ES-I3 (cell line): Measurements from ENCODE around the gene SYCE3.
A peak's percentile ranks its signal among the peaks of the same experiment; 100 is the strongest.

Experiments used
- H3K36me3 ChIP-seq: 2 replicates; pipeline ENCODE4 v1.6.1; 2013; ENCODE audit warnings: mild to moderate bottlenecking, low read length, control low read depth, moderate library complexity; ENCODE audit not compliant: insufficient read depth
- H3K4me1 ChIP-seq: 2 replicates; pipeline ENCODE4 v1.6.1; 2013; ENCODE audit warnings: mild to moderate bottlenecking, control low read depth, low read length; ENCODE audit not compliant: insufficient read depth
- H3K9ac ChIP-seq: 2 replicates; pipeline ENCODE4 v1.6.1; 2013; ENCODE audit warnings: low read depth, mild to moderate bottlenecking, low read length, moderate library complexity
- H3K9me3 ChIP-seq: 2 replicates; pipeline ENCODE4 v1.6.1; 2013; ENCODE audit warnings: mild to moderate bottlenecking, low read length, moderate library complexity; ENCODE audit not compliant: control insufficient read depth, insufficient read depth

SYCE3 gene

DNA sequence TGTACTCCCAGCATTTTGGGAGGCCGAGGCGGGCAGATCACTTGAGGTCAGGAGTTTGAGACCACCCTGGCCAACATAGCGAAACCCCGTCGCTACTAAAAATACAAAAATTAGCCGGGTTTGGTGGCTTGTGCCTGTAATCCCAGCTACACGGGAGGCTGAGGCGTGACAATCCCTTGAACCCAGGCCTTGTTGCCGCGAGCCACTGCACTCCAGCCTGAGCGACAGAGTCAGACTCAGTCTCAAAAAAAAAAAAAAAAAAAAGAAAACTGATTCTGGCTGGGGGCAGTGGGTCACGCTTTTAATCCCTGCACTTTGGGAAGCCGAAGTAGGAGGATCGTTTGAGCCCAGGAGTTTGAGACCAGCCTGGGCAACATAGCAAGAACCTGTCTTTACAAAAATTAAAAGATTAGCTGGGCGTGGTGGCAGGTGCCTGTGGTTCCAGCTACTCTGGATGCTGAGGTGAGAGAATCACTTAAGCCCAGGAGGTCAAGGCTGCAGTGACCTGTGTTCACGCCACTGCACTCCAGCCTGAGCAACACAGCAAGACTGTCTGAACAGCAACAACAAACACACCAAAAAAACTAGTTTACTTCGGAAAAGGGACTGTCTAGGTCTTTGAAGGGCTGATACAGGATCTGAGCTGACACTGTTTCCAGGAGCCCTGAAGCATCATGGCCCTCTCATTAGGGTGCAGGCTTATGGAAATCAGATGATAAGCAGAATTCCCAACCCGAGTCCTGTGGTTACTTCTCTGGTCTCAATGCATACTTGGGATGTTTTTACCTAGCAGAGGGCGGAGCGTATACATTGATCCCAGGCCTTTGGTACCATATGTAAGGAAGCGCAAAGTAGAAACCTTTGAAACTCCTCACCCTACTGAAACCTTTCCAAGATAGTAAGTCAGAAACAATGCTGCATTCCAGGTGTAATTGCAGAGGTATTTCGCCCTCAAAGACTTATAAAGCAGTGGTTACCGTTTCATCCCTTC is 21.7 kb upstream of the SYCE3 start:
- no peaks in the 10 kb centered on the region for H3K9me3 ChIP-seq
- peaks cover 11% of the 10 kb centered on the region for H3K4me1 ChIP-seq
- H3K36me3 ChIP-seq, result no peaks in the 10 kb centered on the region
- H3K9ac ChIP-seq, result no peak overlapping the region

DNA sequence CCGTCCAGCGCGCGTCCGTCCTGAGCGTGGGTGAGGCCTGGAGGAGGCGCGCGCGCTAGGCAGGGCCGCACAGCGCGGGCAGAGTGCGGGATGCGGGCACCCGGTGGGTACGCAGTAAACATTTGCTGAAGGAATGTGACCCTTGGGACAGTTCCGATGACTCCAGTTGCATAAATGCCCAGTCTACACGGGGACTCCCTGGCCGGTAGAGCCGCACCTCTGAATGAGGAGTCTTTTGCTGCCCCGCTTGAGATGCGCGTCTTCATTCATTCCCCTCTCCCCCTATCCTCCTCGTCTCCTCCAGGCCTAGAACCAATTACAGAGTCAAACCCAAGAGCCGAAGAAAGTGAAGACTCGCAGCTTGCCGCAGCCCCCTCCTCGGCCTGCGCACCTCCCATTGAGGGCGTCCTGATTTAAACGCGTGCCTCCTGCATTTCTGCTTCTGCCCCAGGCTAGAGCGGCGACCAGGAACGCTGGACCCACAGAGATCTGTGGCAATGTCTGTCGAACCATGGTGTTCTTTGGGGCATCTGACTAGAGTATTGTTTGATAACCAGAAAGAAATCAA is 20.7 kb upstream of the SYCE3 start:
- Histone ChIP-seq H3K36me3 (no peaks in the 10 kb centered on the region), H3K9me3 (no peaks in the 10 kb centered on the region), H3K4me1 (peaks cover 11% of the 10 kb centered on the region), H3K9ac (peak overlapping the region; percentile 62)

DNA sequence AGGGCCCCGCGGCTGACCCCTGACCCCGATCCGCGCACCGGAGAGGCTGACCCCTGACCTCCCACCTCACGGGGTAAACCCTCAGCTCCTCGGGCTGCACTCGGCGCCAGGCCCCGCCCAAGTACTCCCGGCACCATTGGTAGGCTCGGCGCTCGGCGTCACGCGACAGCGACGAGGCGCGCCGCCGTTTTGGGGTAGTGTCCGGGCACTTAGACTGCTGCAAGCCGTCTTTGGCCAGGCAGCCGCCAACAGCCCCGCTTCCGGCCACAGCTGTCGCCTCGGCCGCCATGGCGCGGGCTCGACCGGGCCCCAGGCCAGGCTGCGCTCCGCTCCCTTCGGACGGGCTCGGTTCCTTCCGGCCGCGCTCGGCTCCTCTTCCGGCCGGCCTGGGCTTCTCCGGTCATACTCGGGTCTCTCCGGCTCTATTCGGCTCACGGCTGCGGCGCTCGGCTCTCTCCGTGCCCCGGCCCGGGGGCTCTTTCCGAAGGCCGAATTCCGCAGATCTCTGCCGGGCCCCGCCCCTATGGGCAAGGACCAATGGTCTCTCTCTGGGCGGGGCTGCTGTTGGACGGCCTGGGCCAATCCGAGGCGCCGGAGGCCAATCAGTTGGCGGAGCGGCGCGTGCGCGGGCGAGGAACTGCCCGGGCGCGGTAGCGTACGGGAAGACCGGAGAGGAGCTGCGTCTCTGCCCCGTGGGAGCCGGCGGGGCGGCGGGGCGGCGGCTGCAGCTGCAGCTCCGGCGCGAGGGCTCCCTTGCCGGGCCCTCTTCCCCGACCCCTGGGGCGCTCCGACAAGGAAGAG is 20.0 kb upstream of the SYCE3 start, which contains the start of gene CHKB:
CHKB (minus strand) TSS at position 357 of the 801 bp plus-strand sequence; CDS start at position 289, 68 bp downstream.
- Histone ChIP-seq H3K36me3 (no peaks in the 10 kb centered on the region), H3K9me3 (no peaks in the 10 kb centered on the region), H3K4me1 (peaks cover 11% of the 10 kb centered on the region), H3K9ac (peak within 1 kb of the TSS; percentile 99)

DNA sequence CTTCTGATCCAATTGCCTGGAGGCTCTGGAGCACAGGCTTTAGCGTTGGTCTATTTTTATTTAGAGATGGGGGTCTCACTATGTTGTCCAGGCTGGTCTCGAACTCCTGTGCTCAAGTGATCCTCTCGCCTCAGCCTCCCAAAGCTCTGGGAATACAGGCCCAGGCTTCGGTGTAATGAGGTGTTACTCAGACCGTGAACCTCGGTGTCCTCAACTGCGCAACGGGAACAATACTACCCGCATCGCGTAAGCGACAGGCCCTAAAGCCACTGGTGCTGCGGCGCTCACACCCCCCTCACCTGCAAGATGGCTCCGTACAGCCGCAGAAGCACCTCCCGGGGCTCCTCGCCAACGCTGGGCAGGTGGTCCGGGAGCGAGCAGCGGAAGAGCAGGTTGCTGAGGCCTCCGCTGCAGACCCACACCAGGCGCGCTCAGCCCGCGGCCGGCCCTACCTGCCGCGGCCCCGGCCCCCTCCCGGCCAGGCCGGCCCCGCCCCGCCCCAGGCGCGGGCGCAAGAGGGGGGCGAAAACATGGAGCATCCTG is 19.3 kb upstream of the SYCE3 start:
- Histone ChIP-seq H3K9ac (peak overlapping the region; percentile 99), H3K4me1 (peaks cover 11% of the 10 kb centered on the region), H3K9me3 (no peaks in the 10 kb centered on the region), H3K36me3 (no peaks in the 10 kb centered on the region)

DNA sequence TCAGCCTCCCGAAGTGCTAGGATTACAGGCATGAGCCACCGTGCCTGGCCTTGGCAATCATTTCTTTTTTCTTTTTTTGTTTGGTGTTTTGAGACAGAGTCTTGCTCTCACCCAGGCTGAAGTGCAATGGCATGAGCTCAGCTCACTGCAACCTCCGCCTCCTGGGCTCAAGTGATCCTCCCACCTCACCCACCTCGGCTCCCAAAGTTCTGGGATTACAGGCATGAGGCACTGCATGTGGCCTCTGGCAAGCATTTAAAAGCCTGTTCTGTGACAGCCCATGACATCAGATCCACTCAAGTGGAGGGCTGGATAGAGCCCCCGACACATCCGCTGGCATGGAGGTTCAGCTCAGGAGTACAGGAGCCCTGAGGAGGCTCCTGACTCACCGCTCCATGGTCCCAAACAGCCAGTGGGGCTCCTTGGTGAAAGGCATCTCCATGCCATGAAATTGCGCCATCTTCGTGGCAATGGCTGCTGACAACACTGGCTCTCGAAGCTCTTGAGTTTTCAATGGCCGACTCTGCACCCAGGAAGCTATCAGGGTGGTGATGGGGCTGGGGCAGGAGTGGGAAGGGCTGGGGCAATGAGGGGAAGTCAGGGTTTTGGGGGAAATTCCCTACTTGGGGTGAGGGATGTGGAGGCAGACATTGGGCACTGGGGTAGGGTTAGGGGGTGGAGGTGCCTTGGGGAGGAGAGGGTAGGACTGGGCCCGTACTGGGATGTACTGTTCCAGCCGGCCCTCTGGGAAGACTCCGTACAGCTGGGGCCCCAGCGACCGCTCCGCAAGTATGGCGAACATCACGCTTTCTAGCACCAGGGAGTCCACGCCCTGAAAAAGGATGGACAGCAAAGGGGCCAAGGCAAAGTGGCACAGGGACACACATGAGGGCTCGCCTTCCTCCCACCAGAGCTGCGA is 18.6 kb upstream of the SYCE3 start:
- H3K4me1 ChIP-seq, result peaks cover 11% of the 10 kb centered on the region
- peak overlapping the region; percentile 99 for H3K9ac ChIP-seq
- H3K36me3 ChIP-seq, result no peaks in the 10 kb centered on the region
- no peaks in the 10 kb centered on the region for H3K9me3 ChIP-seq

DNA sequence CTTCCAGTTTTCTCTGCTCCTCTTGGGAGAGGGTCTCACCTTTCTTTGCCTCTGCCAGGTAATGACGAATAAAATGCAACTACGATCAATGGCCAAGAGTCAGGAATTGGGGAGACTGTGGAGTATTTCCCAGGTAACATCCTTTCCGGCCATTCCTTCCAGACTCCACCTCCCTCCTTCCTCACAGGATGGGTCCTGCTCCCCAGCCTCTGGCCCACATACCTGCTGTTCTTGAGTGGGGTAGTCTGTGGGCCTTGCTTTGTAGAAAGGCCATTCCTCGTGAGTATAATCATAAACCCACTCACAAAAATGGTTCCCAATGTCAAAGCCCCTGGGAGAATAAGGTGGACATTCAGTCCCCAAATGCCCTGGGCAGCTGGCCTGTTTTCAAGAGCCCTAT is 17.0 kb upstream of the SYCE3 start:
- Histone ChIP-seq H3K9me3 (no peaks in the 10 kb centered on the region), H3K9ac (no peak overlapping the region), H3K4me1 (peaks cover 4% of the 10 kb centered on the region), H3K36me3 (no peaks in the 10 kb centered on the region)

DNA sequence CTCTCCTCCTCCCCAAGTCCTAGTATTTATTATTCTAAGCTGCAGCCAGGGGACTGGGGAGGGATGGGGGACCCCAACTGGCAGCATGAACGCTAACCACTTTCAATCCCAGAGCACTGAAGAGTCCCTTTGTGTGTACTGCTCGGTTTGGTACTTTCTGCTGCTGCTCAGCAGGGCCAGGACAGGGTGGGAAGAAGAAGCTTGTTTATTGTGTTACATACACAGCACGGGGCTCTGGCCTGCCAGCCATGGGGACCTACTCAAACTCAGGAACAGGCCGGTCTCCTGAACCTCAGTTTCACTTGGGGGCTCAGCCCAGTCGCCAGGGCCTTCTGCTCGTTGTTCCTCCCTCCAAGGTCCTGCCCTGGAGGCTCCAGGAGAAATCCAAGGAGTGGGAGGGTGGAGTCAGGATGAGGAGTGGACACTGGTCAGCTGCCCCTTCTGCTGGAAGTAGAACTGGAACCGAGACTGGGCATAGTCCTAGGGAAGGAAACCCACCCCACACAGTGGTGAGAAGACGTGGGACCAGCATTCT is 16.1 kb upstream of the SYCE3 start:
- H3K36me3 ChIP-seq, result no peaks in the 10 kb centered on the region

DNA sequence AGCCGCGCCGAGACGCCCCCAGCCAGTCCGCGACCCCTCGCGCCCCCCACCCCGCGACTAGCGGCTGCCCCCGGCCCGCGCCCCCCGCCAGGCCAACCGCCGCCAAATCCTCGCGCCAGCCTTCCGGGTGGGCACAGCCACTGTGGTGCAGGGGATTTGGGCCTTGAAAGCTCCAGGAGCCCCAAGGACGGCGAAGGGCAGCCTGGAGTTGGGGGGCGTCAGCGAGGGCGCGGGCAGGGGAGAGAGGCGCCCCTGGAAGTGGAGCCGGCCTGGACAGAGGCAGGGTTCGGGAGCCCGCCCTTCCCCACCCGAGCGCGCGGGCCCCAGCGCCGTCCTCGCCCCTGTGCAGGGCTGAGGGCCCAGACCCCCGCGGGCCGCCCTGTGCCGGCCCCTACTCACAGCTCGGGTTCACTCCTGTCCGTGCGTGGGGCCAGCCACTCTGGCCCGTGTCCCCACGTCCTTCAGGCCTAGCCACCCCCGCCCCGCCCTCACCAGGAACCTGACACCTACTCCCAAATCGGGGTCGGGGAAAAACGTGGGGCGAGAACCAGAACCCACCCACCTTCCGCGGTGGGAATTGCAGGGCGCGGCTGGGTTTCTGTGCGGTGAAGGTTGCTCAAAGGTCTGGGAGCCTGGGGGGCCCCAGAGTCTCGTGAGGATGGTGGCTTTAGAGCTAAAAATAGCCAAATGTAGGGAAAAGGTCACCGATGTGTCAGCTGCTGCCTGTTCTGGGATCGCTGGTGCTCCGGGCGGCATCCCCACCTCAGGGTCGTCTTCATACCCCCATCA is 15.5 kb upstream of the SYCE3 start, which contains the start of gene CPT1B:
CPT1B (minus strand) TSS at position 441 of the 789 bp plus-strand sequence. CDS start 512 bp downstream, outside the sequence.
- H3K9me3 ChIP-seq, result no peaks in the 10 kb centered on the region
- H3K4me1 ChIP-seq, result no peaks in the 10 kb centered on the region; the same call in 1 of the 2 replicates
- no peaks in the 10 kb centered on the region for H3K36me3 ChIP-seq
- H3K9ac ChIP-seq, result no peak within 1 kb of the TSS

More for the DNA sequence above, 16.1 kb upstream of the SYCE3 start:
- Histone ChIP-seq H3K9ac (no peak overlapping the region), H3K9me3 (no peaks in the 10 kb centered on the region), H3K4me1 (no peaks in the 10 kb centered on the region; the same call in 1 of the 2 replicates)

DNA sequence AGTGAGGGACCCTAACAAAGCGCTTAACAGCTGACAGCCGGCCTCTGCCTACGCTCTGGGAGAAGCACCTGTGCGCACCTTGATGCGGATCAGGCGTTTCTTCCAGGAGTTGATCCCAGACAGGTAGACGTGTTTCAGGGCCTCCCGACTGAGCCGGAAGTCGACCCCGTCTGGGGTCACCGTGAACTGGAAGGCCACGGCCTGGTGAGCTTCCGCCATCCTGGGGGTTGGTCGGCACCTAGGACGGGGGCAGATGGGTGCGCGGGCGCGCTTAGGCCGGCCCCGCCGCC is 14.9 kb upstream of the SYCE3 start:
- H3K36me3 ChIP-seq, result no peaks in the 10 kb centered on the region; the same call in 1 of the 2 replicates
- H3K9ac ChIP-seq, result no peak overlapping the region
- H3K9me3 ChIP-seq, result no peaks in the 10 kb centered on the region
- H3K4me1 ChIP-seq, result no peaks in the 10 kb centered on the region; the same call in 1 of the 2 replicates

DNA sequence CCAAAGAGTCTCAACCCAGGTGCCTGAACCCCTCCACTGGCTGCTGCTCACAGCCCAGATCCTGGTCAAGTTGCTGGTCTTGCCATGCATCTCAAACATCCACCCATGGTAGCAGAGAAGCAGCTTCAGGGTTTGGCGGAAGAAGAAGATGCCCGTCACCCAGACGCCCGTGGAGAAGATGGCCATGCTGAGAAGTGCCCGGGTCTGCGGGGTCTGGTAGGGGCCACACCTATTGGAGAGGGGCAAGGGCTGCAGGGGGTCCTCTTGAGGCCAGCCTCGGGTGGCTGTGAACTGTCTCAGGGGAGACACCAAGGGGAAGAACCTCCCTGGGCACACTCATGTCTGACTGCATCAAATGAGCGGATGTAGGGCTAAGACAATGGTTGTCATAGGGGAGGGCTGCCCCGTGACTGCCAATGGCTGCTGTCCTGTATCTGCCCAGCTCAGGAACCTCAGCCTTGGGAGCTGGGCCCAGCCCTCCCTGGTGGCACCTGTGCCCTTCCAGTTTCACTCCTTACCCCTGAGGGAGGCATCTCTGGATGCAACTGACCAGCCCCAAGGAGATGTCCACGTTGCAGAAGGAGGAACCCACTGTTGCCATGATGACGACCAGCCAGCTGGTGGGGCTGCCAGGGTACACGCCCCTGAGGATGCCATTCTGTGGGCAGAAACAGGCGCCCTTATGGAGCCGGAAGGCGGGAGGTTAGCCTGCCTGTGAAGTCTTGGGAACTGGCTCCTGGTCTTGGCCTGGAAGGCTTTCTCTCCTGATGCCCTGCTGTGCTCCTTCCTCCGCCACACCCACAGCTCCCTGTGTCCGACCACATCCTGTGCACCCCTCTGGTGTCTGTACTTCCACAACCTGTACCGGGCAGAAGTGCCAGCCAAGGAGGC is 14.3 kb upstream of the SYCE3 start:
- no peaks in the 10 kb centered on the region; the same call in 1 of the 2 replicates for H3K4me1 ChIP-seq
- H3K9me3 ChIP-seq, result no peaks in the 10 kb centered on the region
- H3K36me3 ChIP-seq, result no peaks in the 10 kb centered on the region; the same call in 1 of the 2 replicates
- no peak overlapping the region for H3K9ac ChIP-seq

DNA sequence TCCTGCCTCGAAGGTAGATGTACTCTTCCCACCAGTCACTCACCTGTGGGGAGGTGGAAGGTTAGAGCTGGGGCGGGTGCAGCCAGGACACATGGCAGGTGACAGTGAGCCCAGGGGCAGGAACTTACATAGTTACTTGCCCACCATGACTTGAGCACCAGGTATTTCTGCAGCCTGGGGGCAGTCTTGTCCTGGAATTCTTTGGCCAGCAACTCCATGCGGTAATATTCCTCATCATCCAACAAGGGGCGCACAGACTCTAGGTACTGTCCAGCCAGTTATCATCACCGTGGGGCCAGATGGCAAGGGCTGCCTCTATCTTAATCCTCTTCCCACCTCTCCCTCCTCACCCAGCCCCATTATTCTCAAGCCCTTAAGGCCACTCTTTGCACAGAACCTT is 13.4 kb upstream of the SYCE3 start:
- H3K9ac ChIP-seq, result no peak overlapping the region
- no peaks in the 10 kb centered on the region; the same call in 1 of the 2 replicates for H3K4me1 ChIP-seq
- no peaks in the 10 kb centered on the region for H3K9me3 ChIP-seq
- peaks cover 3% of the 10 kb centered on the region; the same call in 1 of the 2 replicates for H3K36me3 ChIP-seq
